ENCODE measurements around the gene DMRTC2.

Gene DMRTC2

DNA sequence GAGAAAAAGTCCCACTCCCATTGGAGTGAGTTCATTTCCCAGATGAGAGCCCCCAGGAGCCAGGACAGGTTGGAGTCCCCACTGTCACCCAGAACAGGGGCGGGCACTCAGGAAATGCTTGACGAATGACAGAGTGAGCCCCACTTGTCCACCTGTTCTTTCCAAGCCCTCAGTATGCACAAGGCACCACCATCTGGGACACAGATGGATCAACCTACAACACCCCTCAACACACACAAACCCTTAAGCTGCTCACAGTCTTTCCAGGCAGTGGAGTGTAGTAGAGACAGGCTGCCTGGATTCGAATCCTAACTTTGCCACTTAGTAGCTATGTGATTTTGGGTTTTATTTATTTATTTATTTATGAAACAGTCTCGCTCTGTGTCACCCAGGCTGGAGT is 46.1 kb downstream of the DMRTC2 start:
- no peak for DNase-seq (ENCODE audit: low spot score)

GRCh38 chr19:41892173-41892902 is 47.5 kb downstream of the DMRTC2 start:
- DNase-seq (ENCODE audit: low spot score) = no peak

DNA sequence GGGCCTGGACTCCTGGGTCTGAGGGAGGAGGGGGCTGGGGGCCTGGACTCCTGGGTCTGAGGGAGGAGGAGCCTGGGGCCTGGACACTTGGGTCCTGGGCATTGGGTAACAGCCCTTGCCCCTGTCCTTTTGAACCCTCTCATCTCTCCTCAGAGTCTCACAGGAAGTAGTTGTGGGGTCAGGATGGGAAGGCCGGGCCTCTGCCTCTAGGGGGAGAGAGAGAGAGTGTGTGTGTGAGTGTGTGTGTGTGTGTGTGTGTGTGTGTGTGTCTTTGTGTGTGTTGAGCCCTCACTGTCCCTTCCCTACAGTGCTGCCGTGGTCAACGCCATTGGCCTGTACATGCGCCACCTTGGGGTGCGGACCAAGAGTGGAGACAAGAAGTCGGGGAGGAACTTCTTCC is 49.1 kb downstream of the DMRTC2 start:
- DNase-seq (ENCODE audit: low spot score) = no peak

DNA sequence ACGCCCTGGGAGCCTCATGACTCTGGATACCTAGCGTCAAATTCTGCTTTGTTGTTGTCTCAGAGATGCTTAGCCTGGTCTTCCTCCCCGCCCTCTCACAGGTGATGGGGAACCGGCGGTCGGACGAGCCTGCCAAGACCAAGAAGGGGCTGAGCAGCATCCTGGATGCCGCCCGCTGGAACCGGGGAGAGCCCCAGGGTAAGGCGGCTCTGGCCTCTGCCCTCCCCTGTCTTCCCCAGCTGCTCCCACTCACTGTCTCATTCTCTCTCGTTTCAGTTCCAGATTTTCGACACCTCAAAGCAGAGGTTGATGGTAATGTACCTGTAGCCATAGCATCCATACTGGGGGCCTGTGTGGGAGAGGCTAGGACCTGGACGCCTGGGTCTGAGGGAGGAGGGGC is 49.5 kb downstream of the DMRTC2 start:
- DNase-seq (ENCODE audit: low spot score) = no peak

GRCh38 chr19:41895745-41896580 is 51.1 kb downstream of the DMRTC2 start:
- DNase-seq (ENCODE audit: low spot score) = no peak

- no peak for DNase-seq (ENCODE audit: low spot score)
Measured at GRCh38 chr19:41896581-41896942, 51.7 kb downstream of the DMRTC2 start.

- no peak for DNase-seq (ENCODE audit: low spot score)
Measured at GRCh38 chr19:41897181-41897580, 52.3 kb downstream of the DMRTC2 start.

DNA sequence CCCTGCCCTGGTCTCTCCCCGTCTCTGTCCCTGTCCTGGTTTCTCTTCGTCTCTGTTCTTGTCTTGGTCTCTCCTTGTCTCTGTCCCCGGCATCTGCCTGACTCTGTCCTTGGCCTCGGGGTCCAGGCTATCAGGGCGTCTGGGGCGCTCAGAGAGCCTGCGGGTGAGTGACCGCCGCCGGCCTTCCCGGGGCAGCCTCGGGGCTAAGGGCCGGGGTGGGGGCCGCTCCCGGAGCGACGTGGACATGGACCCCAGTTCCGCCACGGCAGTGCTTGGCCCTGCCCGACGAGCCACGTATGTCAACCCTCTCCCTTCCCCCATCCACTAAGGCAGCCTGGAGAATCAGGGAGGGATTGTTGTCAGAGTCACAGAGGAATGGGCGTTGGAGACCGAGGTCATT is 53.0 kb downstream of the DMRTC2 start:
- DNase-seq (ENCODE audit: low spot score) = no peak

DNA sequence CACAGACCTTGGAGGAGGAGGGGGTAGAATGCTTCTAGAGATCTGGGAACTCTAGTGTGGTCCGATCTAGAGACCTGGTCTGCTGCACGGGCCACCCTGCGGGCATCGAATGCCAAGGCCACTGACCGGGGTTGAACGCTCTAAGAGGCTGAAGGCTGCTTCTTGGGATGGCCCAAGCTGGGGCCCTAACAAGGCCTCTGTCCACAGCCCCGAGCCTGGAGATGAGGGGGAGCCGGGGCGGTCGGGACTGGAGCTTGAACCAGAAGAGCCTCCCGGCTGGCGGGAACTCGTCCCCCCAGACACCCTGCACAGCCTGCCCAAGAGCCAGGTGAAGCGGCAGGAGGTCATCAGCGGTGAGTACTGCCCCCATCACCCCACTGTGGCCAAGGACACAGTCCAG is 53.4 kb downstream of the DMRTC2 start:
- DNase-seq (ENCODE audit: low spot score) = no peak

Data from AG08396 (cell line).